Effector memory CD4-positive, alpha-beta T cell (primary cell): ENCODE data around the gene HIPK1.

ENCODE experiments used
- DNase-seq, 3 donors: peaks; one replicate each; pipeline ENCODE4 v3.0.0-alpha.2; 2020
- H3K27ac ChIP-seq: 2 replicates; pipeline ENCODE4 v1.7.0; 2013; ENCODE audit warnings: mild to moderate bottlenecking, low read length, moderate library complexity; ENCODE audit not compliant: insufficient read depth, poor library complexity, severe bottlenecking
- H3K27me3 ChIP-seq: replicated peaks from 2 replicates; pipeline ENCODE4 v1.7.0; 2013; ENCODE audit warnings: mild to moderate bottlenecking, low read length; ENCODE audit not compliant: insufficient read depth, control insufficient read depth, poor library complexity, severe bottlenecking
- H3K36me3 ChIP-seq: 2 replicates; pipeline ENCODE4 v1.7.0; 2013; ENCODE audit warnings: mild to moderate bottlenecking, low read length, moderate library complexity; ENCODE audit not compliant: control insufficient read depth, insufficient read depth
- H3K4me1 ChIP-seq: 2 replicates; pipeline ENCODE4 v1.7.0; 2013; ENCODE audit warnings: low read length, mild to moderate bottlenecking; ENCODE audit not compliant: control insufficient read depth, insufficient read depth, poor library complexity, severe bottlenecking
- H3K4me3 ChIP-seq: 2 replicates; pipeline ENCODE4 v1.7.0; 2013; ENCODE audit warnings: low read length, low read depth, mild to moderate bottlenecking; ENCODE audit not compliant: insufficient read depth, poor library complexity, severe bottlenecking
- H3K9me3 ChIP-seq: 2 replicates; pipeline ENCODE4 v1.7.0; 2013; ENCODE audit warnings: mild to moderate bottlenecking, low read length, moderate library complexity; ENCODE audit not compliant: control insufficient read depth

The HIPK1 gene

DNA sequence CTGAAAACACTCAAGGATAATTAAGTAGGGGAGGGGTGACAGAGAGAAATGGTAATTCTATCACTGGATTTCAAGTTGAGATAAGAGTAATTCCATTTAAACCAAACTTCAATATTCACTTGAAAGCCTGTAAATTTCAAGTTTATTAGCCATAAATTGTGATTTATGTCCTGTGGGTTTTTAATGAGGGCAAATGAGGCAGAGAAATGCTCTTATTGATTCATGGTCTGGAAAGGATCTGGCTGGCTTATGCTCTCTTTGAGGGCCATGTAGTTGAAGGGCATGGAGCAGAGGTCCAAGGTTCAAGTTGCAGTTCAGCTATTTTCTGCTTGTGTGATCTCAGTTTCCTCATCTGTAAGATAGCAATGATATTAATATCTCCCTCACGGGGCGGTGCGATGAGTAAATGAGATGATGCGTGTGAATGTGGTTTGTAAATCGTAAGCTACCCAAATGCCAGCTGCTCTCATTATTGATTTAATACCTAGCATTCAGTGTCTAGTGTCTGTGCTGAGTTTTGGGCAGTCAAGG is 62.4 kb downstream of the HIPK1 start:
- Histone ChIP-seq H3K27ac (no peak overlapping the region), H3K4me1 (no peaks in the 10 kb centered on the region), H3K27me3 (no peaks in the 10 kb centered on the region), H3K4me3 (no peak overlapping the region), H3K9me3 (peaks cover 5% of the 10 kb centered on the region), H3K36me3 (no peaks in the 10 kb centered on the region)
- no peak for DNase-seq

GRCh38 chr1:113993072-113993471 is 63.9 kb downstream of the HIPK1 start:
- Histone ChIP-seq H3K4me3 (no peak overlapping the region), H3K36me3 (no peaks in the 10 kb centered on the region), H3K4me1 (no peaks in the 10 kb centered on the region), H3K27ac (no peak overlapping the region), H3K27me3 (no peaks in the 10 kb centered on the region), H3K9me3 (peaks cover 5% of the 10 kb centered on the region)
- DNase-seq: no peak

DNA sequence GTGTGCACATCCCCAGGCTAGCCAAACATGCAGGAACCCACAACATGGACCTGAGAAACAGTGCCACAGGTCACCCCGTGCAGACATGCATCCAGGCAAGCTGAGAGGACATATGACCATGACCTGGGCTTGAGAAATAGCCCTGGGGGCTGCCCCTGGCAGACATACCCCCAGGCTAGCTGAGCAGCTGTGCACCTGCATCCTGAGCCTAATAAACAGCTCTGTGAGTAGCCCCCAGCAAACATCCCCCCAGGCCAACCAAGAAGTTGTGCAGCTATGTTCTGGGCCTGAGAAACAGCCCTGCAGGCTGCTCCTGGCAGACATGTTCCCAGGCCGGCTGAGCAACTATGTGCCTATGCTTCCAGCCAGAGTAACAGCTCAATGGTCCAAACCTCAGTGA is 64.6 kb downstream of the HIPK1 start:
- H3K27ac ChIP-seq: no peak overlapping the region
- H3K27me3 ChIP-seq: no peaks in the 10 kb centered on the region
- H3K4me1 ChIP-seq: no peaks in the 10 kb centered on the region
- H3K9me3 ChIP-seq: peaks cover 5% of the 10 kb centered on the region
- no peaks in the 10 kb centered on the region for H3K36me3 ChIP-seq
- H3K4me3 ChIP-seq: no peak overlapping the region
- no peak for DNase-seq

GRCh38 chr1:113995382-113995781 is 66.3 kb downstream of the HIPK1 start:
- Histone ChIP-seq H3K4me3 (no peak overlapping the region), H3K4me1 (no peaks in the 10 kb centered on the region), H3K27ac (no peak overlapping the region), H3K9me3 (peaks cover 5% of the 10 kb centered on the region), H3K27me3 (no peaks in the 10 kb centered on the region), H3K36me3 (no peaks in the 10 kb centered on the region)
- DNase-seq: no peak

DNA sequence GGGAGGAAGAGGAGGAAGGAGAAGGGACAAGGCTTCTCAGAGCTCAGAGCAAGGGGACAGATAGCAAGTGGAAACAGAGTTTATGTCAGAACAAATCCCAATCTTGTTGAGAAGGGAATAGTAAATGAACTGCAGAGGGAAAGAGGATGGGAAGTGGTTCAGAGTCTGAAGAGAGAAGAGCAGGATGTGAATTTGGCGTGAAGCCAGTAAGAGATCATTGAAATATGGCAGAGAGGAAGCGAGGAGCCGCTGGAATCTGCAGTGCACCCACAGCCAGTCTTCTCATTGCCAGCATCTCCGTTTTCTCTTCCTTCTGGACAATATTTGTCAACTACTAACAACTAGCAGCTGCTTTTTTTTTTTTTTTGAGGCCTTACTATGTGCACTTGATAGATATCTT is 69.2 kb downstream of the HIPK1 start:
- H3K27me3 ChIP-seq: no peaks in the 10 kb centered on the region
- H3K4me3 ChIP-seq: no peak overlapping the region
- peaks cover 5% of the 10 kb centered on the region for H3K9me3 ChIP-seq
- H3K27ac ChIP-seq: no peak overlapping the region
- no peaks in the 10 kb centered on the region for H3K36me3 ChIP-seq
- DNase-seq: no peak
- H3K4me1 ChIP-seq: no peaks in the 10 kb centered on the region

DNA sequence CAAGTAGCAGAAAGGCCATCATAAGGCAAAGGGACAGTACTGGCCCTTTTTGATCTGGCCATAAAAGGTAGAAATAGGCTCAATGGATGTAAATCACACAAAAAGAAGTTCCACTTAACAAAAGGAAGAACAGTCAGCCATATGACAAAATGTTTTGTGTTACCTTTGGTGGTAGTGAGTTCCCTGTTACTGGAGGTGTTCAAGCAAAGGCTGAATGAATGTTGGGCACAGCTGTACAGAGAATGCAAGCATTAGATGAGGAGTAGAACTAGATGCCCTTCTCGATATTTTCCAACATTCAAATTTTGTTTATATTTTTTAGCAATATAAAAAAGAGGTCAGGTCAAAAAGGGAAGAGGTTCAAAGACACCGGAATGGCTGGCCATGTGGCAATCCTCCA is 70.1 kb downstream of the HIPK1 start:
- H3K36me3 ChIP-seq: no peaks in the 10 kb centered on the region
- H3K27ac ChIP-seq: no peak overlapping the region
- H3K9me3 ChIP-seq: peaks cover 5% of the 10 kb centered on the region
- no peaks in the 10 kb centered on the region for H3K4me1 ChIP-seq
- no peak overlapping the region for H3K4me3 ChIP-seq
- DNase-seq: no peak
- H3K27me3 ChIP-seq: no peaks in the 10 kb centered on the region

GRCh38 chr1:113999799-114000198 is 70.7 kb downstream of the HIPK1 start:
- no peaks in the 10 kb centered on the region for H3K36me3 ChIP-seq
- no peak overlapping the region for H3K4me3 ChIP-seq
- no peaks in the 10 kb centered on the region for H3K4me1 ChIP-seq
- DNase-seq: no peak
- no peak overlapping the region for H3K27ac ChIP-seq
- H3K27me3 ChIP-seq: no peaks in the 10 kb centered on the region
- H3K9me3 ChIP-seq: peaks cover 5% of the 10 kb centered on the region

GRCh38 chr1:114000406-114000805 is 71.3 kb downstream of the HIPK1 start:
- H3K4me3 ChIP-seq: no peak overlapping the region

DNA sequence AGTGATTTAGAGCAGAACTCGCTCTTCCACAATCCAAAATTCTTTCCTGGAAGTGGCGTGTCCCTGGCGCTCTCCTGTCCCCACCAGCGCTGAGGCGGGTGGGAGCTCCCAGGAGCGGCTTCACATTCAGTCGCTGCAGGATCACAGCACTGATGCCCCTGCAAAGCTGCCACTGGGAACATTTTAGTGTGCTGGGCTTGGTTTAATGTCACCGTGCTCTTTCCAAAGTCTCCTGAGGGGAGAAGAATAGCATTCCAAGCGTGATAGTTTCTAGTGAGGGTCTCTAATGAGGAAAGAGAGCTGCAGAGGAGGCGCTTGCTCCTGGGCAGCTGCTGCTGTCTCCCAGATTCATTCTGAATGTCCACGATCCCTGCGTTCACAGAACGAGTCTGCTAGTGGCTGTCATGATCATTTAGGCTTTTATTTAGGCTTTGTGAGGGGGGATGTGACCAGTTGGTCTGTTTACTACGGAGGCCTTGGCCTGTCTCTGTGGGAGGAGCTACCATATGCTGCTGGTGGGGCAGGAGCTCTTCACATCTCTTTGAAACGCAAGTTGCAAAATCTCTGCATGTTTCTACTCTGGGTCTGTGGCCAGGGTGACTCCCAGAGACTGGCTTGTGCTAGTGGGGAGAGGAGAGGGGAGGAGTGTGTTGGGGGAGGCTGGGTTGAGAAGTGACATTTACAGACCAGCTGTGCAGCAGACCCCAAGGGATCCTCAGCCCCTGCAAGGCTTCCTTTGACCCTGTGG is 73.5 kb downstream of the HIPK1 start:
- H3K4me3 ChIP-seq: no peak overlapping the region
- H3K27me3 ChIP-seq: no peaks in the 10 kb centered on the region
- H3K27ac ChIP-seq: no peak overlapping the region
- no peaks in the 10 kb centered on the region for H3K4me1 ChIP-seq
- no peaks in the 10 kb centered on the region for H3K9me3 ChIP-seq
- DNase-seq: no peak
- no peaks in the 10 kb centered on the region for H3K36me3 ChIP-seq

More at GRCh38 chr1:114000406-114000805, 71.3 kb downstream of the HIPK1 start:
- H3K27ac ChIP-seq: no peak overlapping the region
- peaks cover under 1% of the 10 kb centered on the region for H3K9me3 ChIP-seq
- H3K27me3 ChIP-seq: no peaks in the 10 kb centered on the region
- no peak for DNase-seq
- H3K4me1 ChIP-seq: no peaks in the 10 kb centered on the region
- H3K36me3 ChIP-seq: no peaks in the 10 kb centered on the region

GRCh38 chr1:114003431-114003830 is 74.3 kb downstream of the HIPK1 start:
- Histone ChIP-seq H3K27ac (no peak overlapping the region), H3K9me3 (no peaks in the 10 kb centered on the region), H3K4me3 (no peak overlapping the region), H3K4me1 (no peaks in the 10 kb centered on the region), H3K36me3 (no peaks in the 10 kb centered on the region), H3K27me3 (no peaks in the 10 kb centered on the region)
- DNase-seq: no peak
